Erythroblast (primary cell): Measurements from ENCODE around the gene CCDC12.

Source experiments
- DNase-seq, 2 experiments: peaks; one replicate each; lab custom pipeline; 2025; lab: John Stamatoyannopoulos, UW
- GATA1 ChIP-seq: IDR thresholded peaks from 2 replicates; pipeline ENCODE4 v1.6.1; 2011; ENCODE audit warnings: low read depth, mild to moderate bottlenecking, control low read depth, low read length, moderate library complexity
- POLR2A ChIP-seq: IDR thresholded peaks from 2 replicates; pipeline ENCODE4 v1.6.1; 2011; ENCODE audit warnings: mild to moderate bottlenecking, low read length

The CCDC12 gene

DNA sequence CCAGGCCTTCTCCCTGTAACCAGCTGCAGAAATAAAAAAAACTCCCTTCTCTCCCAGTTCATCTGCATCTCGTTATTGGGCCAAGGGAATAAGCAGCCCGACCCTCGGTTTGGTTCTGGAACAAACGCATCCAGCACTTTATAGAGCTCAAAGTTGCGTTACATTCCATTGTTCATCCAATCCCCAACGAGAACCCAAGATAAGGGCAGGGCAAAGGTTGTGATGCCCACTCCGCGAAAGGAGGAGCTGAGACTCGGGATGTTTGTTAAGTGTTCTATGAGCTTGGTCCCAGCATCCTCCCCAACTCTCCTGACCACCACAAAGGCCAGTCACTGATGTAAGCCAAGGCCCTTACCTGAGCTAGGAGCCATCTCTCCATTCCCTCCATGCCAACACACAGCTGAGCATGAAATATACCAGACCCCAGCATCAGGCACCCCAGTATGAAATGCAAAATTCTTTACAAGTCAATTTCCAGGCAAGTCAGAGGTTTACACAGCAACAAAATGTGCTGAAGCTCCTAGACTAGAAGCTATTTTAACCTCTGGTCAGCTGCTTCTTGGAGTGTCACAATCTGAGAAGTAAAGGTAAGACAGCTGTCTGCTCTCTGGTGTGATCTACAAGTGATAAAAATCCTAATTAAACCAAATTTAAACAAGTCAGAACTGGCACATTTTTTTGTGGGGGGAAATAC lies 17.9 kb downstream of the CCDC12 start:
- no peak for TF ChIP-seq POLR2A
- TF ChIP-seq GATA1, result no peak
- no peak for DNase-seq

- TF ChIP-seq GATA1 (no peak), POLR2A (no peak)
- no peak for DNase-seq
Observed at GRCh38 chr3:46957092-46957820, 19.3 kb downstream of the CCDC12 start.

DNA sequence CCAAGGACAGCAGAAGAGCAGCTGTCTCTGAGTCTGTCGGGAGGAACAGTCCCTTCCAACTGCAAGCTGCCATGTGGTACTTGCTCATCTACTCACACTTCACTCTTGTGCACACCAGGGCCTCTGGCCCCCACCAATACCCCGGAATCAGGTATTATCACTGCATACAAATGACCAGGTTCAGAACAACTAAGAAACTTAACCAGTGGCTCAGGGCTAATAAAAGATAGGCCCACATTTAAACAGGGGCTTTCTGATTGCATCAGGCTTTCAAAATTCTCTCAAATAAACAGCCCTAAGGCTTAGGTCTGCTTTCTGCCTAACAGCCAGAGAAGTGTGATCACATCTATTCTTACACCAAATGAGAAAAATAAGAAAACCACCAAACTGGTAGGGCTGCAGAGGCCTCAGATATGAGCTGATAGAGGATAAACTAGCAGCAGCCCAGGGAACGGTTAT lies 20.7 kb downstream of the CCDC12 start:
- TF ChIP-seq GATA1 (no peak), POLR2A (no peak)
- no peak for DNase-seq

DNA sequence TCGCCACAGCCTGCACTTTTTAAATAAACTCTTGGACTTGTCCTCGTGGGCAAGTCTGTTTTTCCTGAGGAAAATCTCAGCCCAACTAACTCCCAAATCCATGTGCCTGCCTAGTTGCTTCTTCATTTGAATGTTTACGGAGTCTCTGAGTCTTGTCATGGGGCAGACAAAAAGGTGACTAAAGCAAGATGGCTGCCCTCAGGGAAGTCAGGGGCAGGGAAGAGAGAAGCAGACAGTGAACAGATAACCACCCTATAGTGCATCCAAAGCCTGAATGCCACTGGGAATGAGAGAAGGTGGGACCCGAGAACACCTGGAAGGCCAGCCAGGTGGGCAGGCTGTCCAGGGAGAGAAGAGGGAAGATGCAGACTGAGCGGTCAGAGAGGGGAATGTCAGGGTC lies 21.4 kb downstream of the CCDC12 start:
- TF ChIP-seq GATA1 (no peak), POLR2A (no peak)
- DNase-seq, result no peak

DNA sequence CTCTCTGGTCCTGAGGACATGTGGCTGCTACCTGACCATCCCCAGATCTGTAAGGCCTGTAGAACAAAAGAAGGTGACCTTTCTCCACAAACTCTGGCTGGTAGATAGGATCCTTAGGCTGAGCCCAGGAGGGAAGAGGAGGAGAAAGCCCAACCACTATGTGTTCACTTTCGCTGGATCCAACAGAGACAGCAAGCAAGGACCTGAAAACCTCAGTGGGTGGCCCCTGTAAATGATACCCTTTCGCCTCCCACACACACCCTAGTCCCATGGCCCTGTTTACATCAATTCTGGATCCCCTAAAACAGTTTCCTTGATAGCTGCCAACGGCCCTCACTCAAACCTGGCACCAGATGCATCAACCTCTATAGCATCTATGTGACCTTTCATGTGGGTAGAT lies 22.4 kb downstream of the CCDC12 start:
- no peak for DNase-seq
- TF ChIP-seq POLR2A, result no peak
- TF ChIP-seq GATA1, result no peak

DNA sequence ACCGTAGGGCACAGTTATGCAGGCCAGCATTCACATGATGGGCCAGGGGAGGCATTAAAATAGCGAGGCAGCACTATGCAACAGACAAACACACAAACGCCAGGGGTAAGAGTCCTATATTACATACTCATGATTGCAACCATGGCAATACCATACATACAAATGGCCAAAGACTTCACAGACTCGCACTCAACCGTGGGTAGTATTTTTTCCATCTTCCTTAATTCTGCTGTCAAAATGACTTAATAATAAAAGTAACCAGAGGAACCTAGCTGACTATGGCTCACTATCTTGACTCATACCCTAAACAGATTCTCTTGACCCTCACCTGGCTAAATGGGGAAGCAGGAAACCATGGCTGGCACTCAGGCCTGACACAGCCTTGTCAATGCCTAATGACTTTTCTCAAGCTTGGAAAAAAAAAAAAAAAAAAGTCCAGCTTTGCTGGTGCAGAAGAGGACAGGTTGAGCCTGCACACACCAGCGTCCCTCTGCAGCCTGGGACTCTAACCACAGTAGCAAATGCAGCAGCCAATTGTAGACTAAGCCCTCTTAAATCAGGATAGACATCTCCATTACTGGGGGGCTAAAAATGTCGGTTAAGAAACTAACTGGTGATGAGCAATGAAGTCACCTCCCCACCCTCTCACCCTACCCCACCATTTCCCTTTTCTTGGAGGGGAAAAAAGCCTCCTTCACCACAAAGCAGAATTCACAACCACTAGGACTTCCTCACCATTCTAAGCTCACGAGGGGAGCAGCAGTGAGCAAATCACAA lies 23.1 kb downstream of the CCDC12 start:
- no peak for TF ChIP-seq GATA1
- TF ChIP-seq POLR2A, result no peak
- no peak for DNase-seq

GRCh38 chr3:46952813-46953212 lies 23.7 kb downstream of the CCDC12 start:
- no peak for DNase-seq
- TF ChIP-seq POLR2A (no peak), GATA1 (no peak)

DNA sequence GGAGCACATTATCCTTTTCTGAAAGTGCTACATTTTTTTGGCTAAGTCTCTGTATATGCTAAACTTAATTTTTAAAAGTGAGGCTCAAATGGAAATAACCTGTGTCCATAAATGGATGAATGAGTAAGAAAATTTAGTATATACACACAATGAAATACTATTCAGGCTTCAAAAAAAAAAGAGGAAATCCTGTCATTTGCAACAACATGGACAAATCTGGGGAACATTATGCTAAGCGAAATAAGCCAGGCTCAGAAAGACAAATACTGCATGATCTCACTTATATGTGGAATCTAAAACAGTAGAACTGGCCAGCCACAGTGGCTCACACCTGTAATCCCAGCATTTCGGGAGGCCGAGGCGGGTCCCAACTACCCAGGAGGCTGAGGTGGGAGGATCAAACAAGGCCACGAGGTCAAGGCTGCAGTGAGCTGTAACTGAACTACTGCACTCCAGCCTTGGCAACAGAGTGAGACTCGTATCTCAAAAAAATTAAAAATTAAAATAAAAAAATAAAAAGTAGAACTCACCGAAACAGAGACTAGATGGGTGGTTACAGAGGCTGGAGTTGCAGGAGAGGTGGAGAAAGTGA lies 25.8 kb downstream of the CCDC12 start:
- no peak for TF ChIP-seq POLR2A
- DNase-seq, result no peak

- TF ChIP-seq GATA1 (no peak), POLR2A (no peak)
- DNase-seq, result no peak
Observed at GRCh38 chr3:46950177-46950576, 26.4 kb downstream of the CCDC12 start.

DNA sequence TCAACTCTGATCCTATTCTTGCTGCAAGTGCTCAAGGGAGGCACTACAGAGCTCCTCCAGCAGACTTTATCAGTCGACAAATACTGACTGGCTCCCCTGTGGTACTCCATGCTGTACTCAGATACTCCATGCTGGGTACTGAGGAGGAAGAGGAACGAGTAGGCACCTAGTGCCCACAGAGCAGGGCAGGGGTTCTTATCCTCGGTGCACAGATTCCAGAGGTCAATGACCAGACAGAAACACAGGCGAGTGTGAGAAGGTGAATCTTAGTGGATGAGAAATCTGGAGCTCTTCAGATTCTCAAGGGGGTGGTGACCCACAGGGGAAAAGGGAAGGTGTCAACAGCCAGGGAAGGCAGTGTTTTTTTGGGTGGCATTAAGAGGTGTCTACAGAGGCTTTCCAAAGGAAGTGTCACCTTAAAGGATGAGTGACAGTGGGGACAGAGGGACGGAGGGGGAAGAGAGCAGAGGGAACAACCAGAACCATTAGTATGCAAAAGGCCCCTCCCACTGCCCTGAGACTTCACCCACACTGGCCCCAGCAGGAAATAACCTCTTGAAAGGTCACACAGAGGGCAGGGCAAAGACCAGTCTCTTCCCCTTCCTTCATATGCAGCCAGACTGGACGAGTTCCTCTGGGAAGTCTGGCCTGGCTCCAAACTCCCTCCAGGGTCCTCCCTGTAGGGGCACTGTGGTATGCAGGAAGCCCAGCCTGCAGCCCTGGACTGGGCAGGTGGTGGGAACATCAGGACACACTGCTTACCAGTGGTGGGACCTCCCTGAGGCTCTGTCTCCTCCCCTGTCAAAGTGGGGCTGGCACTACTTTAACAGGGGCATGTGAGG lies 27.5 kb downstream of the CCDC12 start:
- TF ChIP-seq POLR2A (no peak), GATA1 (no peak)
- no peak for DNase-seq

GRCh38 chr3:46947981-46948791 lies 28.4 kb downstream of the CCDC12 start:
- peak; percentile 35 for TF ChIP-seq POLR2A
- TF ChIP-seq GATA1, result peak; percentile 66
- peak; percentile 77 to 82 for DNase-seq

DNA sequence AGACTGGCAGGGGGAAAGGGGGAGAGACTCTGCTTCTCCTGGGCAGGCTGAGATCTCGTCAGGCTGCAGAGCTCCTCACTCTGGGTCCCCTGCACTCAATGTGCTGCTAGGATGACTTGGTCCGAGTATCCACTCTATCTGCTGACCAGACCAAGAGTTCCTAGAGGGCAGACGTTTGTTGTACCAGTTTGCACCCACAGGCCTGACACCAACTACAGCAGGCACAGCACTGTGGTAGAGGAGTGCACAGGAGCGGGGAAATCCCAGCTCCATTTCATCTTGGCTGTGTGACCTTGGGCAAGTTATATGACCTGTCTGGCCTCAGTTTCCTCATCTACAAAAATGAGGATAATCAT lies 29.0 kb downstream of the CCDC12 start:
- no peak for DNase-seq
- TF ChIP-seq GATA1 (peak; percentile 7), POLR2A (peak; percentile 0)
